Astrocyte (in vitro differentiated cells and primary cell): ENCODE data around the gene VRTN. TPM values are rescaled to one million over a fixed set of nuclear protein-coding genes. Genes with fewer than 3 reads are reported as not detected.

Experiments
- DNase-seq: peaks from one replicate; pipeline ENCODE4 v3.0.0-alpha.2; 2010; ENCODE audit warnings: low read depth
- FAIRE-seq: peaks from 2 replicates; lab custom pipeline; 2011; peaks lifted over from hg19 to GRCh38; lab: Jason Lieb, UNC
- H2AFZ ChIP-seq: 2 replicates; pipeline ENCODE4 v1.6.0; 2012; ENCODE audit warnings: low read depth, low read length, inconsistent platforms
- H3K27ac ChIP-seq: 2 replicates; pipeline ENCODE4 v1.5.1; 2011; ENCODE audit warnings: low read depth, low read length, inconsistent platforms
- H3K27me3 ChIP-seq: 2 replicates; pipeline ENCODE4 v1.6.0; 2011; ENCODE audit warnings: low read length, inconsistent platforms; ENCODE audit not compliant: insufficient read depth
- H3K36me3 ChIP-seq: 2 replicates; pipeline ENCODE4 v1.5.1; 2011; ENCODE audit warnings: low read length, inconsistent platforms; ENCODE audit not compliant: insufficient read depth
- H3K4me1 ChIP-seq: 2 replicates; pipeline ENCODE4 v1.5.1; 2011; ENCODE audit warnings: low read length, inconsistent platforms; ENCODE audit not compliant: insufficient read depth
- H3K4me2 ChIP-seq: 2 replicates; pipeline ENCODE4 v1.6.0; 2012; ENCODE audit warnings: low read length, inconsistent platforms
- H3K4me3 ChIP-seq: 2 replicates; pipeline ENCODE4 v1.5.1; 2011; ENCODE audit warnings: low read depth, mild to moderate bottlenecking, low read length, inconsistent platforms; ENCODE audit not compliant: insufficient read depth
- H3K79me2 ChIP-seq: 2 replicates; pipeline ENCODE4 v1.6.0; 2012; ENCODE audit warnings: mild to moderate bottlenecking, low read length, inconsistent platforms; ENCODE audit not compliant: insufficient read depth
- H3K9ac ChIP-seq: 2 replicates; pipeline ENCODE4 v1.6.0; 2012; ENCODE audit warnings: mild to moderate bottlenecking, low read length, inconsistent platforms
- H3K9me3 ChIP-seq: 2 replicates; pipeline ENCODE4 v1.5.1; 2012; ENCODE audit warnings: low read depth, mild to moderate bottlenecking, low read length, inconsistent platforms; ENCODE audit not compliant: insufficient read depth
- H4K20me1 ChIP-seq: 2 replicates; pipeline ENCODE4 v1.6.0; 2012; ENCODE audit warnings: low read length, inconsistent platforms; ENCODE audit not compliant: insufficient read depth
- H3K27ac Mint-ChIP-seq: one replicate; pipeline ENCODE4 v1.8.0; 2021; ENCODE audit warnings: mild to moderate bottlenecking, mixed read lengths; ENCODE audit not compliant: unreplicated experiment
- H3K27me3 Mint-ChIP-seq: one replicate; pipeline ENCODE4 v1.8.0; 2021; ENCODE audit warnings: low read depth, mixed read lengths; ENCODE audit not compliant: unreplicated experiment
- H3K36me3 Mint-ChIP-seq: one replicate; pipeline ENCODE4 v1.8.0; 2021; ENCODE audit warnings: low read depth, mixed read lengths; ENCODE audit not compliant: unreplicated experiment
- H3K4me1 Mint-ChIP-seq: one replicate; pipeline ENCODE4 v1.8.0; 2021; ENCODE audit warnings: low read depth, mixed read lengths; ENCODE audit not compliant: unreplicated experiment
- H3K4me3 Mint-ChIP-seq: one replicate; pipeline ENCODE4 v1.8.0; 2021; ENCODE audit warnings: mild to moderate bottlenecking, moderate library complexity, mixed read lengths; ENCODE audit not compliant: unreplicated experiment
- H3K9me3 Mint-ChIP-seq: one replicate; pipeline ENCODE4 v1.8.0; 2021; ENCODE audit warnings: mild to moderate bottlenecking, mixed read lengths; ENCODE audit not compliant: unreplicated experiment
- CTCF ChIP-seq: IDR thresholded peaks from 2 replicates; pipeline ENCODE4 v1.5.1; 2011; ENCODE audit warnings: low read depth, mild to moderate bottlenecking, inconsistent platforms, low read length, moderate library complexity; ENCODE audit not compliant: insufficient read depth
- EZH2 ChIP-seq: IDR thresholded peaks from 2 replicates; pipeline ENCODE4 v1.6.1; 2012; ENCODE audit warnings: mild to moderate bottlenecking, low read length, inconsistent platforms; ENCODE audit not compliant: insufficient read depth
- total RNA-seq: library from RNA; stranded (reverse); gene quantifications from 2 replicates; pipeline ENCODE4 v1.2.1, GENCODE V29; 2021

Gene VRTN
- total RNA-seq, 1 donor from 2014 or later = 0.16 TPM

GRCh38 chr14:74395094-74395493, 46.8 kb downstream of the VRTN start:
- Mint-ChIP-seq H3K4me3 (no peak overlapping the region), H3K4me1 (peaks cover 8% of the 10 kb centered on the region), H3K27ac (no peak overlapping the region), H3K27me3 (peaks cover 43% of the 10 kb centered on the region), H3K36me3 (peaks cover 3% of the 10 kb centered on the region), H3K9me3 (no peaks in the 10 kb centered on the region)
- H3K4me1 ChIP-seq = no peaks in the 10 kb centered on the region
- no peaks in the 10 kb centered on the region for H3K36me3 ChIP-seq
- no peak overlapping the region for H3K4me2 ChIP-seq
- H3K9me3 ChIP-seq = no peaks in the 10 kb centered on the region
- H3K9ac ChIP-seq = no peak overlapping the region
- no peak overlapping the region for H2AFZ ChIP-seq
- DNase-seq (no peak), FAIRE-seq (no peak)
- TF ChIP-seq CTCF (no peak), EZH2 (no peak)
- H4K20me1 ChIP-seq = no peaks in the 10 kb centered on the region
- H3K79me2 ChIP-seq = no peaks in the 10 kb centered on the region
- peaks cover 40% of the 10 kb centered on the region for H3K27me3 ChIP-seq
- no peak overlapping the region for H3K4me3 ChIP-seq
- no peak overlapping the region for H3K27ac ChIP-seq

DNA sequence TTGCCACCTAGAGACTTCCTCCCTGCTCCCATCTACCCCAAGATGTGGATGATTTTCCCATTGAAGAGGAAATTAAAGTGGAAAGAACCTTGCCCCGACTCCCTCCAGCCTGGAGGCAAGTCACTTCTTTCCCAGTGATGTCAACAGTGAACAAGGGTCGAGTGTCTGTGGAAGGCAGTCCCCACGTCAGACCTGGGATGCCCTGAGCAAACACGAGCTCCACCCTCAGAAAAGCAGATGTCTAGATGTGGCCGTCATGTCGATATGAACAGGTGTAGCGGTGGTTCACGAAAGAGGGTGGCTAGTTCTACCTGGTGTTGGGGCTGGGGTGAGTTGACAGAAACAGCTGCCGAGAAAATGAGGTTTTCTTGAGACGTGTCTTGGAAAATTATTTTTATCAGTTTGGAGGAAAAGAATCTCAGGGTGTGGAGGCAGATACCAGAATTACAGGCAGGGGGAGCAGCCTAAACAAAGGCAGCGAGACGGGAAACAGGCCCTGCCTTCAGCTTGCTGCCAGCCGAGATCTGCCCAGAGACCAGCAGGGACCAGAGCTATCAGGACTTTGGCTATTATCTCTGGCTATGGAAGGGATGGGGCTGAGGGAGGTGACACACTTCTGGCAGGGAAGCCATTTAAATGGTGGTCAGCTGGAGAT, 51.9 kb downstream of the VRTN start:
- Histone ChIP-seq H3K36me3 (no peaks in the 10 kb centered on the region), H4K20me1 (no peaks in the 10 kb centered on the region), H3K4me3 (no peak overlapping the region), H3K79me2 (no peaks in the 10 kb centered on the region), H3K9ac (no peak overlapping the region), H3K27me3 (peaks cover 46% of the 10 kb centered on the region), H3K4me2 (no peak overlapping the region), H2AFZ (no peak overlapping the region), H3K4me1 (peaks cover 4% of the 10 kb centered on the region), H3K9me3 (no peaks in the 10 kb centered on the region), H3K27ac (no peak overlapping the region)
- Mint-ChIP-seq H3K27ac (no peak overlapping the region), H3K9me3 (no peaks in the 10 kb centered on the region), H3K4me1 (peaks cover 7% of the 10 kb centered on the region), H3K27me3 (peaks cover 59% of the 10 kb centered on the region), H3K4me3 (no peak overlapping the region), H3K36me3 (no peaks in the 10 kb centered on the region)
- no peak for DNase-seq
- TF ChIP-seq CTCF (no peak), EZH2 (no peak)
- no peak for FAIRE-seq

DNA sequence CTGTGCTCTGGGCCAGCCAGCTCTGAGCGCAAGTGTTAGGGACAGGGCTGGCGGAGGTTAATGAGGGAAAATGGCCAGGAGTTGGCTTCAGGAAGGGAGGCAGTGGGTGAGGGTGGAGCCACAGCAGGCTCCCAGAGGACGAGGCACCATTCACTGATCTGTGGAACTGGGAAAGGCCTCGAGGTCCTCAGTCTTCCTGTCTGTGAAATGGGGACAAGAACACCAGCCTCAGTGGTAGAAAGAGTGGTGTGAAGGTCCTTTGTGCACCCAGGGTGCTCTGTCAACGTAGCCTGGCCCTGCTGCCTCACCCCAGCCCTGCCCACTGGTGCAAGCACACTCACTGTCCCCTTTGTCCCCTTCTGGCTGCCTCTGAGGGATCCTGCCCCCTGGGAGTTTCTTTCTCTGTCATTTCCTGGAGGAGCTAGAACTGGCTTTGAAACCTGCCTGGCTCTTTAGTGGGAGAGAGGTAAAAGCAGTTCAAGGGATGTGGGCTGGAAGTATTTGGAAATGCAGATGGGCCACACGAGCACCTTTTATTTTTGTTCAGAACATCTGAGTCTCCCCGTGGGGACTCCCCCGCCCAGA, 52.7 kb downstream of the VRTN start:
- no peak overlapping the region for H3K9ac ChIP-seq
- DNase-seq (no peak), FAIRE-seq (no peak)
- H2AFZ ChIP-seq = no peak overlapping the region
- Mint-ChIP-seq H3K4me3 (no peak overlapping the region), H3K4me1 (peaks cover 7% of the 10 kb centered on the region), H3K27ac (no peak overlapping the region), H3K9me3 (no peaks in the 10 kb centered on the region), H3K36me3 (no peaks in the 10 kb centered on the region), H3K27me3 (peaks cover 65% of the 10 kb centered on the region)
- peaks cover 4% of the 10 kb centered on the region for H3K4me1 ChIP-seq
- TF ChIP-seq EZH2 (no peak), CTCF (no peak)
- peak overlapping the region; percentile 36 for H3K4me2 ChIP-seq
- H3K4me3 ChIP-seq = no peak overlapping the region
- H3K9me3 ChIP-seq = no peaks in the 10 kb centered on the region
- H4K20me1 ChIP-seq = no peaks in the 10 kb centered on the region
- no peaks in the 10 kb centered on the region for H3K36me3 ChIP-seq
- H3K79me2 ChIP-seq = no peaks in the 10 kb centered on the region
- peaks cover 41% of the 10 kb centered on the region for H3K27me3 ChIP-seq
- no peak overlapping the region for H3K27ac ChIP-seq
